D341Med (cell line): ENCODE data around the gene NXPH2.

Experiments used
- DNase-seq: peaks from one replicate; pipeline ENCODE4 v3.0.0; 2012; ENCODE audit warnings: low spot score

NXPH2 gene

DNA sequence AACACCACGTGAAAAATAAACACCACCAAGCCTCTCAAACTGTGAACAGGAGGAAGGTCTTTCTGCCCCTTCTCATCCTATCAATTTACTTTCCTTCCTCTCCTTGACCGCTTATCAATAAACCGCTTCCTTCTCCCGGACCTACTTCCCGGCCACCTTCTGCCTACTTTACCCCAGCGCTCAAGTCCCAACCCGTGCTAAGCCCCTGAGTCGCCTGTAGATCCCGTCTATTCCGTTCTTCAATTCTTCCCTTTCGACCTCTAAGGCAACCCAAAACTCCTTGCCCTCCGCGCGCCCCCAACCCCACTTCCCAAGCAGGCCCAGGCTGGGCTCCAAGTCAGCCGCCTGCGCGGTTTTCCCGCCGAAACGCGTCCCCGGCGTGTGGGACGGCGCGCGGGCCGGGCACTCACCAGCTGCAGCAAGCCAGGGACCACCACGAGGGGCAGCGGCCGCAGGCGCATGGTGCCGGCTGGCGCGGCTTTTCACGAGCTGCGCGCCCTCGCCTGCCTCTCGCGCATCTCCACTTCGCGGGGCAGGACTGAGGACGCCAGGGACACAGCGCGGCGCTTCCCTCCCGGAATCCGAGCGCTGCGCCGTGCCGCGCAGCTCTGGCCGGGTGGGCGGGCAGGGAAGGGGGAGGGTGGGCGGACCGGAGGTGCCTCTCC, at the start of gene NXPH2:
TSS of gene NXPH2 (minus strand) at position 610 of the 665 bp plus-strand sequence. CDS start at position 461, 149 bp downstream.
- peak; percentile 67 for DNase-seq

DNA sequence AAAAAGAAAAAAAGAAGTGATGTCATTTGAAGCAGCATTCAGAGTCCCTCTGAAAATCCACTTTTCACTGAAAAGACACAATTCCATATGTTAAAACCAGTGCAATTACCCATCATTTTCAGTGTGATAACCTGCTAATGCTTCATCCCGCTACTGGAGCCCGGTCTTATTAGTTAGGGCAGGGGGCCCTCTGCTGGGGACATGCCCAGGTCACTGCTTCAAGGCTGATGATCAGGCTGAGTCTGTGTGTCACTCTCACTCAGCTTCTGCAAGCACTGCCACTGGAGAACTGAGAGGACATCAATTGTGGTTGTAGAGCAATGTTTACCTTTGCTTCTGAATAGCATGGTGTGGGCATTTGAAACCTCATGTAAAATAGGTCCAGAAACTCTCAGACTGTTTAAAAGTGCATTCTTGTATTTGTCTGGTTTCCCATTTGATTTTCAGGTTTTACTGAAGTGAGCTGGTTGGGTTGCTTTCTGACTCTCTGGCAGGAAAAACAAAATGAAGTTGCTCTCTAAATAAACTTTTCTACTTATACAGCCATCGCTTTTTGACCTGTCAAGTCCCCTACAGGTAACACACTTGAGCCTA, 49.2 kb upstream of the NXPH2 start:
- DNase-seq: peak; percentile 65

DNA sequence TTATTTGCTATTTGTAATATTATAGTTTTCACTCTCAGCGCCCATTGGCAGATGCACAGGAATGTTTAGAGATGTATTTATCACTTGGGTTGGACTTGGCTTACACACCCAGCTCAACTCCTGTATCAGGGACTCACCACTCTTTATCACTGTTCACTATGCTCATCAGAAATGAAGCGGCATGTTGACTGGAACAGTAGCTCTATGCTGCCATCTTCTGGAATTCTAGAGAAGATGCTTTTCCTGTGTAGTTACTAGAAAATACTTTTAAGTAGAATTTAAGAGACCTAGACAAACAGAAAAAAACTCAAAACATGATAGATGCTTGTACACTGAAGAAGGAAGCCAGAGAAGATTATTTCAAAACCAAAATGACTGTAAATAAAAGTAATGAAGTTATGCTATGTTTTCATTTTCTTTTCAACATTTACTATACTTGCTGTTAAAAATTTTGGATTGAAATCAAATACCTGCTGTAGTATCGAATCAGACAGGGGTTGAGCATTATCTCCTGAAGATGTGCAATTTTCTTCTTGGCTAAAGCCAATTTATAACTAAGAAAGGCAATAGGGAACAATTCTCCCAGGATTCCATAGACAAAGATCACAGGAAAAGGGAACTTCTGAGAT, 47.4 kb upstream of the NXPH2 start:
- peak; percentile 48 for DNase-seq

DNA sequence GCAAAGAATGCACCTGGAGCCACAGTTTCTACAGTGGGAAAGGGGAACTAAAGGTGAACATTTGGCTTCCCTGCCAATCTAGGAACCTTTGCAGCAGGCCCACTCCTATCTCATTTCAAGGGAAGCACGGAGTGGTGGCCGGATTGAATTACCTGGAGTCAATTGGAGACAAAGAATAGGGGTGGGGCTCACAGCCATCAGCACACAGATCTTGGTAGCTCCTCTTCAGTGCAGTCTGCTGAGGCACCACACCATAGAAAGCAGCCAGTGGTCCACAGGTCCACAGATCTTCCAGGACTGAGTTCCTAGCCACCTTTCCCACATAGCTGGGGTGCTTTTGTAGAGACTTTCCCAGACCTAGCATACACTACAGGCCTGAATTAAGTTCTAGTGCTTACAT, 43.5 kb upstream of the NXPH2 start:
- DNase-seq: no peak

DNA sequence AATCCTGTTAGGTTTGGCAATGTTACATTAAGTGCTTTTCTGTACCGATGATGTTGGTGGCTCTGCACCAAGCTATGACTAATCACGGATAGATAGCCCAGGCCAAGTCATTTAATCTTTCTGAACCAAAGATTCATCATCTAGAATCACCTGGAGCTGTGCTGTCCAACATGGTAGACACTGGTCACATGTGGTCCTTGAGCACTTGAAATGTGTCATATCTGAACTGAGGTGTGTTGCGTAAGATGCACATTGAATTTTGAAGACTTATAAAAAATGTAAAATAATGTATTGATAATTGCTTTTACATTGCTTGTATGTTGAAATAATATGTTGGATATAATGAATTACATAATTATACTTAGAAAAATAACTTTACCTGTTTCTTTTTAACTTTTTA, 39.8 kb upstream of the NXPH2 start:
- DNase-seq: no peak

DNA sequence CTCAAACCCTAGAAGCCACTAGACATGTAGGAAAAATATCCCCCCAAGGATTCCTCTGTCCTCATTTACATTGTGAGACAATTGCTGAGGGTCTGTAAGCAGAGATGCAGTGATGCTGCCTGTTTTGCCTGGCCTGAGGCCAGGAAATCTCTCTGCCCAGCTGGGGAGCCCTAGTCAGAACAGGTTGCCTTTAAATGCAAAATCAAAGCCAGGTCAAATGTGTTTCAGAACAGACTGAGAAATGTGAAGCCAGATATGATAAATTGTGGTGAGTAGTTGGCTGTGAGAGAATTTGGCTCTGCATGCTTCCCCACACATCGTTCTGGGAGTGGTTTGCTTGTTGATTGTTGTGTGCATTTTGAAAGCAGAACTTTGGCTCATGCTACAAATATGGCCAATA, 38.4 kb upstream of the NXPH2 start:
- no peak for DNase-seq

DNA sequence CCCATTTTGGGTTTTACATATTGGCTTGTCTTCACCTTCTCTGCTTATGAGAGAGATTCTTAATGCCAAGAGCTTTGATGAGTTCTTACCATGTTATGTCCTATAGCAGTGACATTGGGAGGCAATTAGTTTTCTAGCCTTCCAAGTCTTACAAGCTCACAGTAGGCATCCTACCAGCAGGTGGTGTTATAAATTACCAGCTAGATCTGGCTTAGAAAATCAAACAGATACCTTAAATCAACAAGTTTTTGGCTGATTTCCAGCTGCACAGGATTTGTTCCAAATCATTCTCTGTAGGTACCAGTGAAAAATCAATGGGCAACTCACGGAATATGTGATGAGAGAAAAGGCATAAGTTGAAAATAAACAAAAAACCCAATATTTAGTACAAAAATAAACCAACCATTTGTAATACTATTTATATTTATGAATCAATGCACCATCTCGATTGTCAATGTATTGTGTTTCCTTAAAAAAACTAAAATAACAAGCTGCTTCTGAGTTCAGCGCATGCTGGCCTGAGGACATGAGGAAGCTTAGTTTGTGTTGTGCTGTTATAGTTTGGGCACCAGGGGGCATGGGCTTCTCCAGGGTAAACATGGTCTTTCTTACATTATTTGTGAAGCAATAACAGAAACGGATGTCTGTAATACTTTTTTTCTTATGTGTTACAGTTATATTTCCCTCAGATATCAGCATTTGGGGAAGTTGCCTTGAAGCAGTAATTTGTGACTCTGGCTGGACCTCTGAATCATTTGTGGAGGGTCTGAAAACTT, 34.1 kb upstream of the NXPH2 start:
- DNase-seq: peak; percentile 32

DNA sequence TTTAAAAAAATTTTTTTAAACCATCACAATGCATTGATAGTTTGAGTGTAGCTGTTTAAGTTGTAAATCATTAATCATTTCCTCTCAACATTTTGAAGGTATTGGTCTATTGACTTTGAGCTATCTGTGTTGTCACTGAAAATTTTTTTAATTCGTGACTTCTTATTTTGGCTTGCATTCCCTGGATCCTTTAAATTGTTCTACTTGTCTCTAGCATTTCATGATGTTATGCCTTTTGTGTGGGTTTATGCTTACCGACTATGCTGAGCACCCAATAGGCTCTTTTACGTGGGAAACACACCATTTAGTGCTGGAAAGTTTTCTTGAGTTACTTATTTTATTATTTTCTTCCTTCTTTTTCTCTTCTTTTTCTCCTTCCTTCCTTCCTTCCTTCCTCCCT, 31.2 kb upstream of the NXPH2 start:
- no peak for DNase-seq

DNA sequence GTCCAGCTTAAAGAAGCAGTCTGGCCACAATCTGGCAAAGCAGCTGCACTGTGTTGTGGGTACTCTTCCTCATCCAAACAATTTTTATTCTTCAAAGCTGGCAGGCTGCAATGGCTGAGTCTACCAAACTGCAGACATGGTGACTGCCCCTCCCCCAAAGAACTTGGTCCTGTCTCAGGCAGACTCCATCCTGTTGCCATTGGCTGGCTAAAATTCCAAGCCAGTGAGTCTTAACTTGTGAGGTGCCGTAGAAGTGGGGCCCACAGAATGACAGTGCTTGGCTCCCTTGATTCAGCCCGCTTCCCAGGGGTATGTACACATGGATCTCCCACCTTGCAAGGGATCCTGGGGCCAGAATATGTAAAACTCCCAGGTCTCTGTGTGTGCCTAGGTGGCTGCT, 14.5 kb upstream of the NXPH2 start:
- DNase-seq: no peak

DNA sequence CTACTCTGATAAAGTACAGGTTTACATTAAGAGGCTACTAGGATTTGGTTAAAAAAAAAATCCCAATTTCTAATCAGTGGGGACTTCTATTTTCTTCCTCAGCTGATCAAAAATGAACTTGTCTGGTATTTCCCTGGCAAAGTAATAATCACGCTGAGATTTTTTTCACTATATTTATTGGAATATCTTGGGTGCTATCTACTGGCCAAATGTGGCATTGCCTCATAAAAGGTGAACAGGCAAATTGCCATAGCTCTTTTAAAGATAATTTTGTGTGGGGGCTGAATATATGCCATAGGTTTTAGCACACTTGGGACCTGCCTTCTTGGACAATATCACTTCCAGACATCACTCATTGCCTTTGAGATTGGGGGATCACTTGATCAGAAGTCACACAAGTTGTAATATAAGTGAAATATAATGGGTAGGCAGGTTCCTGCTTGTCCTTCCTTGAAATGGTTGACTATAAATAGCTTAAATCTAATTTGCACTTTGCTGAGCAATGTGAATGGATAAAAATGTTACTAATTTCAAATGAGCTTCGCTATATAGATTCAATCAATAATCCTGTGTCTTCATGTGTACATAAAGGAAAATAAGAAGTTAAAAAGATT, 7.0 kb upstream of the NXPH2 start:
- DNase-seq: peak; percentile 42

DNA sequence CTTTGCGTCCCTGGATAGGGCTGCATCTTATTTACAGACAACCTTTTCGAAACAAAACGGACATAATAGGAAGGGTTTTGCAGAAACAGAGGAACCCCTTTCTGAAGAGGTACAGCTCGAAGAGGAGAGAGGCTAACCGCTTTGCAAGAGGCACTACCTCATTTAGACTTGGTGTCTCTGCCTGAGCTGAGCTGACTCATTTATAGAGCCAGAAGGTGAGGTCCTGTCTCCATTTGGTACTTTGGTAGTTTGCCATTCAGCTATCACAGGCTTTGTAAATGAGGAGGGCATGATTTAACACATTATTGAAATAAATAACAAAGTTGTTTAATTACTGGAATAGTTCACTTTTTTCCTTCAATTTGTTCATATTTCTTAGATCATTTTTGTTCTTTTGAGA, 2.2 kb upstream of the NXPH2 start:
- no peak for DNase-seq

DNA sequence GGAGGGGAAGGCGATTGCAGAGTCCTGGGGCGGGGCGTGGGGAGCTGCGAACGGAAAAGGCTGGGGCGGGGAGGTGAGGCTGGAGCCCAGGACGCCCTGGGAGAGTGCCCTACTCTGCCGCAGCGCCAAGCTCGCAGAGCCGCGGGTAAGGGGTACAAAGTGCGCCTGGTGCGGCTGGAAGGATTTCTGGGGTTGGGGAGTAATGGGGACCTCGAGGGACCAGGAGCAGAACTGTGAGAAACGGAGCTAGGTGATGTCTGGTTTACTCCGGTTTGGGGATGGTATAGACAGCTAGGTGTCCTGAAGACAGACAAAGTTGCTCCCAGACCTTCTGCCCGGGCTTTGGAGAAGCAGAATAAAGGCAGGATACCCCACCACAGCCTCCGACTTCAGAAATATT, 718 bp upstream of the NXPH2 start:
- DNase-seq: no peak

DNA sequence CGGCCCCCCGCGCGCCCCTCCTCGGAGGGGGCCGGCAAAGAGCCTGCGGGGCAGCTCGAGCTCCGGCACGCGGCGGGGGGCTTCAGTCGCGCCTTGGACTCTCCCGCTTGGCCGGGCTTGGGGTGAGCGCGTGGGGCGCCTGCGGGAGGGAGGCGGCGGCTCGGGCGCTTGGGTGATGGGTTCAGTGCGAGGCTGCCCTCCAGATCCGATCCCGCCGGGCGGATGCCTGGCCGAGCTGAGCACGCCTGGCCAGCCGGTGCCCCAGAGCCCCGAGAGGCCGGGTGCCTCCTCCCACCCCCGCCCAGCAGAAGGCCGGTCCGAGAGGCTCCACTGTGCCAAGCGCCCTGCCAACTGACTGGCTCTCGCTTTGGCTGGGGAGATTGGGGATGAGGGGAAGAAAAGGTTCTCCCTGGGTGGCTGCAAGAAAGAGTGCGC, 273 bp upstream of the NXPH2 start:
- DNase-seq: no peak

DNA sequence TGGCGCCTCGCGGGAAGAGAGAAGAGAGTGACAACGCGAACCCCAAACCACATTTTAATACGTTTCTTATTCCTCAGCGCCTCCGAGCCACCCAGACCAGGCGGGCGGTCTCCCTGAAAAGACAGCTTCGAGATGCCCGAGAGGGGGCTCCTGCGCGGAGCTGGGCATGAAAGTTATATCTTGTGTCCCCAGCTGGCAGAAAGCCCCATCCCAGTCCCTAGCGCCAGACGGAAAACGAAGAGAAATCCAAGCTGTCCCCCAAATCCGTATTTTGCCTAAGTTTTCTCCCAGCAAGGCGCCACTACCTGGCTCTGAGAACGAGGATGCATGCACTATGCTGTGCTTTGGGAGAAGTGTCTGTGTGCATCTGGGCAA, 797 bp downstream of the NXPH2 start:
- peak; percentile 25 for DNase-seq

DNA sequence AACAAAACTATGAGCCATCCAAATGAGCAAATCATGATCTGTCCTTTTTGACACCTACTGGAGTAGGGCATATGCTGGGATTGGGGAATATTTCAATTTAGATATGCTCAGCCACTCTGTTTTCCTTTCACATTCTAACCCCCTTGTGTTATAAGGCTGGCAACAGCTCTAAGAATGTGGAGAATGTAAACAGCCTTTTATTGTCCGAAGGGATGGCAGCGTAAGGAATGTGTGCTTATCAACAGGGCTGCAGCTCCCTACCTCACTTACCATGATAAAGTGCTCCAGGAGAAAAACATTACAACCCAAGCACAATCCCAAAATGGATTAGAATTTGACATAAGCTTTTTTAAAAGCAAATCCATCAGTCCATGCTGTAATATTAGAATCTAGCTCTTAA, 2.2 kb downstream of the NXPH2 start:
- no peak for DNase-seq

DNA sequence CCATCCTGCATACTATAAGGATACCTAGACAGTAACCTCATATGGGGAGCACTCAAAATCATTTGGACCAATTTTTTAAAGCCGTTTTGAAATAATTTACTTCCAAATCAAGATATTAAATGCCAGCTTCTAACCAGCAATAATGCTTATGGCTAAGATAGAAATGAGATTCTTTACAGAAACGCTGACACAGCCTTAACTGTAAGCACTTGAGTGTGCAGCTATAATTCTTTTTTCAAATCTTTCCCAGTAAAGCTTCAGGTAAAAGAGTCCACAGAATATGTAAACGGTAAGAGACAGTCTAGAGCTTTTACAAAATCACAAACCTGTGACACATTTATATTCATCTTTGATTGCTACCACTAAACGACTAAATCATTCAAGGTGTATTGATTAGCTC, 4.5 kb downstream of the NXPH2 start:
- no peak for DNase-seq

DNA sequence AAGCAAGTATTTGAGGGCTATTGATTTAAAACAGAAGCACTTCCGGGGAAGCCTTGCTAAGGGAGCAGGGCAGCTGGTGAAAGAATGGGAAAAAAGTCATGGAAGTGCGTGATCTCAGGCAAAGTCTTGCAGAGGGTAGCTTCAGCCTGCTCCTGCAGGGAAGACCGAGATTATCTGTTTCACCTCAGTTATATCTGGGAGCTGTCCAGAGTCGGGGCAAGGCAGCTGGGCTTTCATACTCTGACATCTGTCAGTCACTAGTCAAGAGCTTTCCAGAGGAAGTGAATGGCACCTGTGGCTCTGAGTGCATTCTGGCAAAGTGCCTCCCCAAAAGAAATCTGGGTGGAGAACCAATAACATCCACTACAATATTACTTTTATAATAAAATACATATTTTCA, 8.7 kb downstream of the NXPH2 start:
- DNase-seq: no peak

DNA sequence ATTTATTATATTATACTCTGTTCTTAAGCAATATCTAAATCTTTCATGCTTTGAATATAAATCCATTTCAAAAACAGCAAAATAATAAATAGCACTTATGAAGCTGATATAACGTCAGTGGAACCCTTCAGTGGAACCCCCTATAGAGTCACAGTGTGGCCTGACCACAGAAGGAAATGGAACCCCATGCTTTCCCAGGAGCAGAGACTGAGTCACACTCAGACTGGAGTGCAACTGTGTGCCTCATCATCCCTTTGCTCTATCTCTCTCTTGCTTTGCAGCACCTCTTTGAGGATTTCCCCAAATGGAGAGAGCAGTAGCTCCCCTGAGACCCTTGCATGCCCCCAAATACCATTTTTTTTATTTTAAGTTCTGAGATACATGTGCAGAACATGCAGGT, 13.1 kb downstream of the NXPH2 start:
- no peak for DNase-seq

DNA sequence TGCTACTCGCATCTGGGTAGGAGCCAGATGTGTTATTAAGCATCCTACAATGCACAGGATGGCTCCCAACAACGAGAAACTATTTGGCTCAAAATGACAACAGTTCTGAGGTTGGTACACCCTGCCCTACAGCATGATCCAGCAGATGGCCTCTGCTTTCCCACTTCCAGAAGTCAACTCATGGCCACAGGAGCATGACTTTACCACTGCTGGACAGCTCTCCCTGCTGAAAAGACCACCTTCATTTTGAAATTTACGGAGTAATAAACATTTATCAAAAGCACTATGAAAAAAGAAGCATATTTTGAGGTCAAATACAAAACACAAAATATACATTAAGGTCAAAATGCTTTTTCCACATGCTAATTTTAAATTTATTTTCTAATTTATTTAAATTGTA, 13.7 kb downstream of the NXPH2 start:
- DNase-seq: no peak

DNA sequence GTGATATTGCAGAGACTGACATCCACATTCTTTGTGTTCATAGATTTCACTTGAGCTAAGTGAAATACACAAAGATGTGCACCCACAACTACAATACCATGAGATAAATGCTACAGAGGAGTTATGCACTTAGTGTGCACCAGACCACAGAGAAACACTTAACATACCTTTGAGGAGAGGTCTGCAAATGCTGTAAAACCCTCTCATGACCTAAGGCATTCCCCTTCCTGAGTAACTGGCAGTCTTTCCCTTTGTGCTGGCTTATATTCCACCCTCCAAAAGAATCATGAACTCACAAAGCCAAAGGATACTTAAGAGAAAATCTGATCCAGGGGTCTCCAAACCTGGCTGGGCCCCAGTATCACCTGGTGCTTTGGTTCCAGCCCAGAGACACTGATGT, 16.2 kb downstream of the NXPH2 start:
- no peak for DNase-seq

DNA sequence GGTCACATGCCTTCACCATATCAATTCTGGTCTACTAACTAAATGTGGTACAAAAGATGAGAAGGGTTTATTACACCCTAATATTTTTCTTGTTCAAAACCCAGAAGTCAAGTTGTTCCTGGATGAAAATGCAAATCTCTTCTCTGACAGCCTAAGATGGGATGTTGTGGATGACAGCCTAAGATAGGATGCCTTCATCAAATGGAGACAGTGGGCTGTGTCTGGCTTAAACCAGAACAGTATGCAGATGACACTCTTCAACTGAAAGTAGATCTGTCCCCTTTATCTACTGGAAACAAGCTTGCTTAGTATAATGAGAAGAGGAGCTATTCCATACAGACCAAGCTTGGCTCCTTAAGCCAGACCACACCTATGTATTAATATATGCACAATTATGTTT, 17.7 kb downstream of the NXPH2 start:
- DNase-seq: no peak

DNA sequence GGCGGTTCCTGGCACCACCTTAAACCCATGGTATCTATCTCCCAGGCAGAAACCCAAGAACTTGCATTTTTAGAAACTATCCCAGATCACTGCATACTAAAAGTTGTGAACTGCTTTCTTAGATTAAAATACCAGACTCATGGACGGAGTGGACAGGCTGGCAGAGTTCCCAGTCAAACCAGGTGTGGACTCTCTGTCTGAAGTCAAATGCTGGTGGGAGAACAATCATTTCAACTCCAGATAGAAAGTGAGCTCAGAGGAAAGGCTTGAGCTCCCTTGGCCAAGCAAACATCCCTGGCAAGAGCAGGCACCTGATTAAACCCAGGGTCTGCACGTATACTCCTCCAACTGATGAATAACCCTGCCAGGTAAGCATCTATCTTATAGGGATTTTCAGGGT, 19.5 kb downstream of the NXPH2 start:
- no peak for DNase-seq

DNA sequence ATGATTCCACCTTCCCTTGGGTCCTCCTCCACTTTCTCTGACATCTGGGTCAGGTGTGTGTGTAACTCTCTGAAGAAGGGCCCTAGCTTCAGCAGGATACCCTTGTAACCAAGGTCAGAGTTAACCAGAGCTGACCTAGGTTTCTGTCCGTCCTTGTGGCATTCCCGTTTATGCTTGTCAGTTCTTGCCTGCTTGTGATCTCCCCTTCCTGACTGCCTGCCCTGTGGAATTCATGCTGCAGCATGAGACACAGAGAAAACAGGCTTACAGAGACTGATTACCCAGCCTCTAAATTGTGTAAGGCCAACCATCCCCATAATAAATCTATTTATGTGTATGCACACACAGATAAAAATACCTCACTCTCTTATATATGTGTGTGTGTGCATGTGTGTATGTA, 22.8 kb downstream of the NXPH2 start:
- no peak for DNase-seq
